Epithelial cell of esophagus (primary cell): Measurements from ENCODE around the gene KRT77.
A peak's percentile ranks its signal among the peaks of the same experiment; 100 is the strongest.

Experiments
- DNase-seq: peaks from one replicate; pipeline ENCODE4 v3.0.0; 2010; ENCODE audit warnings: low read depth
- H3K4me3 ChIP-seq: 2 replicates; pipeline ENCODE4 v1.5.1; 2011; ENCODE audit warnings: mild to moderate bottlenecking, low read length, control low read depth
- CTCF ChIP-seq: IDR thresholded peaks from 2 replicates; pipeline ENCODE4 v1.5.1; 2011; ENCODE audit warnings: low read depth, mild to moderate bottlenecking, low read length, control low read depth, inconsistent platforms; ENCODE audit not compliant: insufficient read depth; ENCODE audit errors: missing control alignments

The KRT77 gene

GRCh38 chr12:52726451-52726850 is 23.1 kb upstream of the KRT77 start:
- no peak for TF ChIP-seq CTCF
- peak; percentile 30 for DNase-seq
- no peak overlapping the region for H3K4me3 ChIP-seq

DNA sequence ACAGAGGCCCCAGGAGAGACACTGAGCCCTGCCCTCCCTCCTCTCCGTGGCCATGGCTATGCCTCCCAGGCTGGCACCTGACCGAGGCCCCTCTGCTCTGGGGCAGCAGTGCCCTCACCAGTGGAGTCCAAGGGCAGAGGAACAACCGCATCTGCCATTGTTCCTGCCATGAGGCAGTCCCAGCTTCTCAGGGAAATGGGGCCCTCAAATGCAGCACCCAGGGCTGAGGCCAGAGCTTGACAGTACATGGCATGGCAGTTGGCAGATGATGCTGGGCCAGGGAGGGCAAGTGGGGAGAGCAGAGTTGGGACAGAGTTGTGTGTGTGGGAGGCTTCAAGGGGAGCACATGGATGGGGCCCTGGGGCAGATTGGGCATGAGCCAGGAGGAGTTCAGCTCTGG is 21.1 kb upstream of the KRT77 start:
- no peak overlapping the region for H3K4me3 ChIP-seq
- no peak for TF ChIP-seq CTCF
- no peak for DNase-seq

- DNase-seq, result no peak
- TF ChIP-seq CTCF, result no peak
- H3K4me3 ChIP-seq, result no peak overlapping the region
Observed at GRCh38 chr12:52722680-52723079, 19.4 kb upstream of the KRT77 start.

DNA sequence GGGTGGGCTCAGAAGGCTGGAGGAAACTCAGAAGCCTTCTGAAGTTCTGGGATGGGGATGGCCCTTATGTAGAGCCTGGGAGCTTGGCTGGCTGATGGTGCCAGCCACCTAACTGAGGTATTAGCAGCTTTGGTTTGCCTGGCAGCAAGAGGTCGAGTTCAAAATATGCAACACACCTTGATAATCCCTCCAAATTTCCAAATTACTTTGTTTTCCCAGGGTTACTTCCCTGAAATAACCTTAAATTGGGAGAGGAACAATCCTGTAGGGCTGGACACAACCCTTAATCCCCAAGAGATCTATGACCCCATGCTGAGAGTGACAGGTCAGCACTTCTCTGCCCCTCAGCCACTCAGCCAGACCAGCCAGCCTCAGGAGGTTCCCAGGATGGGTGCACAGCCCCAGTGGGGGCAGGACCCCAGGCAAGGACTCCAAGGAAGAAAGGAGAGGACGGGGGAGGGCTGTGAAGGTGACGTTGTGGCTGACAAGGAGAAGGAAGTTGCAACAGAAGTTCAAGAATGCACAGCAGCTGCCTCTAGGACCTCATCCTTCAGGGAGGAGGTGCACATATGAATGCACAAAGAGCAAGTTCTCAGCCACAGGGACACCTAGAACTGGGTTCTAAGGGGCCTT is 18.6 kb upstream of the KRT77 start:
- no peak overlapping the region for H3K4me3 ChIP-seq

DNA sequence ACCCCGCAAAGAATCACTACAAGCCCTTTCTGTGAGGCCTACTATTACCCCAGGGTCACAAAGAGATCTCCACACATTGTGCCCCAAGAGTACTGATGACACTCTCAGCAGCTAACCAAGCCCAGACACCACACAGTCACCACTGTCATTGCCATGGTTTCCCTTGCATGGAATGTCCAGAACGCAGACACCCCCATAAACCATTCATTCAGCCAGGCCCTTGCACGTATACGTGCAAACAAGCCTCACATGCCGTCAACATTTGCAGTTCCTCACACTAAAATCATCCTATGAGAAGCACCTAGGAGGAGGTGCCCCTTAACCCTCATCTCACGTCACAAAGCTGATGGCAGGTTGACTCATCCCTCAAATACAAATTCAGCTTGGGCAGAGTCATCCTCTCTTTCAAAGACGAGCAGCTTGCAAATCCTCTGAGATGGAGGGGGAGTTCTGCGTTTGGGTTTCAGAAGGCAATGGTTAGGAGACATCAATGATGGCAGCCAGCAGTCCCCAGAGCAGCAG is 17.1 kb upstream of the KRT77 start:
- TF ChIP-seq CTCF, result no peak
- H3K4me3 ChIP-seq, result no peak overlapping the region
- peak; percentile 65 for DNase-seq

More for the DNA sequence above, 18.6 kb upstream of the KRT77 start:
- TF ChIP-seq CTCF, result no peak
- no peak for DNase-seq

DNA sequence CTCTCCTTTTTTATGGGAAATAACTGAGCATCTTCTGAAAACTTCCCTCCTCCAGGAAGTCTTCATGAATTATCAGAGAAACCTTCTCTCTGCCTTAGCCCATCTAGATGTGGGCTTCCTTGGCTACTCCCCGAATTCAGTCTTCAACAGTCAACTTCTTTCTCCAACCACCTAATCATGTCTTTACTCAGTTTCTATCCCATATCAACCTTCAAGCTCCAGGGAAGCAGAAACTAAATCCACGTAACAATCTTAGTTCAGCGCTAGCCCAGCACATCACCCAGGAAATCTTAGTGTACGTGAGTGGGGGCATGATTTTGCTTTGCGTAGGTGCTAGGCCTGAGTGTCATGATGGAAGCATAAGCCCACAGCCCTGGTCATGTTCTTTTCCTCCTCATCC is 12.7 kb upstream of the KRT77 start:
- TF ChIP-seq CTCF, result no peak
- DNase-seq, result no peak
- H3K4me3 ChIP-seq, result no peak overlapping the region

DNA sequence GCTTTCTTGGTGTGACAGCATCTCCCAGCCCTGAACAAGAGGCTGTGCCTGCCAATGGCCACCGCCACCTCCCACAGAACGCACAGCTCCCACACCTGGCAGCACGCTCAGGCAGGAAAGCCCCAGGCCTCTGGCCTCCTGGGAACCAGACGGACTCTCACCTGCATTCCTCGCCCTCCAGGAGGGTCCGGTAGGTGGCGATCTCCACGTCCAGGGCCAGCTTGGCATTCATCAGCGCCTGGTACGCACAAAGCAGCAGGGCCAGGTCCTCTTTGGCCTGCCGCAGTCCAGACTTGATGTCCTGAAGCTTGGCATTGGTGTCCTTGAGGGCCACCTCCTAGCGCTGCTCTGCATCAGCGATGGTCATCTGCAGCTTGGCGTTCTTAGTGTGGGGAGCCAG is 12.1 kb upstream of the KRT77 start:
- TF ChIP-seq CTCF, result no peak
- H3K4me3 ChIP-seq, result no peak overlapping the region
- DNase-seq, result no peak
